Gastrocnemius medialis (tissue), 4 donors: Measurements from ENCODE around the gene STS.

ENCODE experiments used
- CTCF ChIP-seq, 5 experiments: fragments of 450-650 bp in 3 of 5; fragments of 200-600 bp in 2 of 5; sonication (generic) in 2 of 5; IDR thresholded peaks in 4 of 5; conservative IDR thresholded peaks in 1 of 5; 1 replicate in 4 of 5; 2 replicates in 1 of 5; pipeline ENCODE4 v1.5.1; 2016 to 2019; ENCODE audit warnings: antibody characterized with exemption in 5 of 5, mild to moderate bottlenecking in 3 of 5, moderate library complexity in 3 of 5
- POLR2A ChIP-seq, 2 donors: fragments of 450-650 bp; IDR thresholded peaks; one replicate each; pipeline ENCODE4 v1.6.1; 2017; ENCODE audit warnings: antibody characterized with exemption in 2 of 2, mild to moderate bottlenecking in 2 of 2, moderate library complexity in 2 of 2

- TF ChIP-seq CTCF (IDR thresholded peaks at IDR 0.05 in 4 of 5, conservative IDR thresholded peaks at IDR 0.05 in 1 of 5) = no peak
- no peak for TF ChIP-seq POLR2A (IDR thresholded peaks at IDR 0.05)
Observed at GRCh38 chrX:7127056-7127455, 20.5 kb upstream of the STS start.
